Endothelial cell of umbilical vein (primary cell): ENCODE measurements around the gene STIM1. TPM values are rescaled to one million over a fixed set of nuclear protein-coding genes. Genes with fewer than 3 reads are reported as not detected.

ENCODE experiments used
- BruUV-seq: library from RNA; stranded (reverse); fragments of 400-500 nt; replicated peaks from 2 replicates; lab custom pipeline; 2021; lab: Mats Ljungman, UMichigan
- CTCF ChIA-PET: fragments of 300-600, 350-600 bp; sonication (Branson Sonifier 250); formaldehyde crosslinking; loops from one replicate; lab custom pipeline; 2021; ENCODE audit warnings: antibody characterized with exemption, inconsistent platforms; lab: Charles Lee
- POLR2A ChIA-PET: fragments of 300-600, 350-600 bp; sonication (Branson Sonifier 250); formaldehyde crosslinking; loops from one replicate; lab custom pipeline; 2021; ENCODE audit warnings: antibody characterized with exemption, inconsistent platforms; lab: Charles Lee
- DNase-seq: peaks from one replicate; pipeline ENCODE4 v3.0.0-alpha.2; 2011; ENCODE audit warnings: low read depth, low spot score
- FAIRE-seq: peaks from 2 replicates; lab custom pipeline; 2011; peaks lifted over from hg19 to GRCh38; lab: Jason Lieb, UNC
- H2AFZ ChIP-seq: 2 replicates; pipeline ENCODE4 v1.6.0; 2012; ENCODE audit warnings: low read depth, low read length, control low read depth, inconsistent platforms
- H3K27ac ChIP-seq: 2 replicates; pipeline ENCODE4 v1.5.1; 2011; ENCODE audit warnings: low read depth, mild to moderate bottlenecking, control low read depth, low read length, moderate library complexity; ENCODE audit not compliant: insufficient read depth
- H3K27me3 ChIP-seq, 2 experiments: 2 replicates each; pipeline versions ENCODE4 v1.6.0 to v1.6.1; 2011; ENCODE audit warnings: low read length in 2 of 2, mixed read lengths in 1 of 2; ENCODE audit not compliant: control insufficient read depth in 2 of 2, insufficient read depth in 2 of 2
- H3K36me3 ChIP-seq, 2 experiments: 2 replicates in 1 of 2; 3 replicates in 1 of 2; pipeline ENCODE4 v1.5.1; 2011; ENCODE audit warnings: low read length in 2 of 2, mild to moderate bottlenecking in 1 of 2, moderate library complexity in 1 of 2; ENCODE audit not compliant: control insufficient read depth in 2 of 2, insufficient read depth in 2 of 2; ENCODE audit errors: extremely low read depth in 1 of 2
- H3K4me1 ChIP-seq: 3 replicates; pipeline ENCODE4 v1.5.1; 2011; ENCODE audit warnings: mild to moderate bottlenecking, low read length; ENCODE audit not compliant: control insufficient read depth, insufficient read depth; ENCODE audit errors: extremely low read depth
- H3K4me2 ChIP-seq: 2 replicates; pipeline ENCODE4 v1.6.1; 2011; ENCODE audit warnings: low read length, control low read depth, mixed read lengths; ENCODE audit not compliant: insufficient read depth
- H3K4me3 ChIP-seq, 3 experiments: fragments of 200-600 bp in 1 of 3; sonication (generic), shearing (Covaris generic) in 1 of 3; replicated peaks in 1 of 3; 2 replicates each; pipeline ENCODE4 v1.5.1; 2011 to 2016; ENCODE audit warnings: control low read depth in 3 of 3, low read length in 3 of 3, mild to moderate bottlenecking in 2 of 3, inconsistent platforms in 1 of 3, low read depth in 1 of 3, moderate library complexity in 1 of 3; ENCODE audit not compliant: insufficient read depth in 1 of 3
- H3K79me2 ChIP-seq: 2 replicates; pipeline ENCODE4 v1.6.0; 2012; ENCODE audit warnings: low read length, inconsistent platforms; ENCODE audit not compliant: control insufficient read depth, insufficient read depth
- H3K9ac ChIP-seq: replicated peaks from 2 replicates; pipeline ENCODE3; 2011; ENCODE audit warnings: low read length, control low read depth; ENCODE audit not compliant: insufficient read depth; ENCODE audit errors: extremely low read depth
- H3K9me1 ChIP-seq: replicated peaks from 3 replicates; pipeline ENCODE4 v1.6.0; 2011; ENCODE audit warnings: mild to moderate bottlenecking, low read length; ENCODE audit not compliant: control insufficient read depth, insufficient read depth; ENCODE audit errors: extremely low read depth
- H3K9me3 ChIP-seq: replicated peaks from 2 replicates; pipeline ENCODE4 v1.5.1; 2012; ENCODE audit warnings: low read length, inconsistent platforms; ENCODE audit not compliant: control insufficient read depth, insufficient read depth
- H4K20me1 ChIP-seq: replicated peaks from 2 replicates; pipeline ENCODE3; 2011; ENCODE audit warnings: mild to moderate bottlenecking, low read length; ENCODE audit not compliant: control insufficient read depth, insufficient read depth; ENCODE audit errors: extremely low read depth
- EZH2 ChIP-seq: IDR thresholded peaks from 2 replicates; pipeline ENCODE4 v1.6.1; 2012; ENCODE audit warnings: borderline replicate concordance, low read depth, mild to moderate bottlenecking, moderate library complexity, low read length, inconsistent platforms; ENCODE audit not compliant: severe bottlenecking
- FOS ChIP-seq: IDR thresholded peaks from 2 replicates; pipeline ENCODE4 v1.6.1; 2011; ENCODE audit warnings: mild to moderate bottlenecking, low read length, moderate library complexity, borderline replicate concordance; ENCODE audit not compliant: insufficient read depth
- GATA2 ChIP-seq: IDR thresholded peaks from 2 replicates; pipeline ENCODE4 v1.7.0; 2011; ENCODE audit warnings: low read depth, mild to moderate bottlenecking, moderate library complexity, mixed read lengths, low read length; ENCODE audit not compliant: insufficient read length, insufficient read depth
- JUN ChIP-seq: IDR thresholded peaks from 2 replicates; pipeline ENCODE4 v1.6.1; 2011; ENCODE audit warnings: borderline replicate concordance, low read depth; ENCODE audit not compliant: insufficient read length, insufficient read depth
- MYC ChIP-seq: IDR thresholded peaks from one replicate; pipeline ENCODE4 v1.6.1; 2011; ENCODE audit warnings: mild to moderate bottlenecking, low read depth, low read length
- POLR2A ChIP-seq: IDR thresholded peaks from 2 replicates; pipeline ENCODE4 v1.6.1; 2012; ENCODE audit warnings: low read depth, mild to moderate bottlenecking, control low read depth, low read length
- POLR2AphosphoS5 ChIP-seq: IDR thresholded peaks from 2 replicates; pipeline ENCODE4 v1.6.1; 2012; ENCODE audit warnings: low read depth, mild to moderate bottlenecking, control low read depth, low read length, moderate library complexity; ENCODE audit not compliant: insufficient read depth
- dilution Hi-C: fragments of 300-500 bp; cut with MboI; formaldehyde crosslinking; loops from one replicate; pipeline ENCODE4 v1.15.0; 2019; ENCODE audit warnings: low sequenced_read_pairs; ENCODE audit not compliant: extremely low pct_ligation_motif_present
- intact Hi-C: fragments of 100-400 bp; cut with micrococcal nuclease; formaldehyde crosslinking; loops from one replicate; pipeline ENCODE4 v1.10.0; 2022
- polyA plus RNA-seq, 4 experiments: library from polyadenylated mRNA; depleted of rRNA in 3 of 4; stranded (reverse) in 3 of 4; unstranded in 1 of 4; fragments of >200 nt; gene quantifications; 2 replicates each; pipeline versions ENCODE4 v1.2.1 to v1.2.3, GENCODE V29; 2011 to 2012; ENCODE audit warnings: missing spikeins in 1 of 4
- total RNA-seq: library from RNA; stranded (reverse); gene quantifications from 2 replicates; pipeline ENCODE4 v1.2.3, GENCODE V29; 2021
- TF ChIP-seq, protein P1 (sequence below), 2 donors: IDR thresholded peaks; 1 replicate in 1 of 2; 2 replicates in 1 of 2; pipeline ENCODE4 v1.5.1; 2011; ENCODE audit warnings: low read length in 2 of 2, mild to moderate bottlenecking in 2 of 2, moderate library complexity in 2 of 2, control low read depth in 1 of 2, inconsistent platforms in 1 of 2, low read depth in 1 of 2; ENCODE audit not compliant: insufficient read depth in 1 of 2; ENCODE audit errors: extremely low read depth in 1 of 2
- TF ChIP-seq, protein P2 (sequence below): IDR thresholded peaks from 2 replicates; pipeline ENCODE4 v1.6.1; 2011; ENCODE audit not compliant: insufficient read depth, insufficient read length

STIM1 gene
- total and polyA plus RNA-seq, 2 donors (not counting 3 experiments of a cell fraction or from before 2014, with no cell fraction given) = 32.7 to 33.4 TPM

DNA sequence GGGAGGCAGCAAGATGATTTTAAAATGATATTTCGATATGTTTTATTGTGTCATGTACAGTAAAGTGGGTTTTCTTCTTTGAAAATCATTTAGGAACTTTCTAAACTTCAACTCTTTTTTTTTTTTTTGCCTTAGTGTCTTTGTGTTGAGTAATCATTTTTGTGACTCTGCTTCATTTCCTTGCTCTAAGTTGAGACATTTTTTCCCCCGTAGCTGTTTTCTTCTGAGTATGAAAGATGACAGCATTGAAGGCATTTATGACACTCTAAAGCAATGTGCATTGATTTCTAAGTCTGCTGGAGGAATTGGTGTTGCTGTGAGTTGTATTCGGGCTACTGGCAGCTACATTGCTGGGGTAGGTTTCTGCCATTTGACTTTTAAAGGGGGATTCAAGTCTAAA, 262.6 kb downstream of the STIM1 start:
- no TSS peak for BruUV-seq
- FAIRE-seq (no peak), DNase-seq (peak; percentile 17)
- Histone ChIP-seq H4K20me1 (no peaks in the 10 kb centered on the region), H3K9ac (no peak overlapping the region), H3K4me3 (no peak overlapping the region), H3K4me2 (no peak overlapping the region), H3K9me1 (no peaks in the 10 kb centered on the region), H3K36me3 (peaks cover 0 to 21% of the 10 kb centered on the region in 2 experiments), H3K27ac (no peak overlapping the region), H3K27me3 (no peaks in the 10 kb centered on the region), H3K4me1 (no peaks in the 10 kb centered on the region), H3K9me3 (no peaks in the 10 kb centered on the region), H2AFZ (no peak overlapping the region), H3K79me2 (no peaks in the 10 kb centered on the region)
- no peak for TF ChIP-seq GATA2
- no peak for TF ChIP-seq MYC
- no peak for TF ChIP-seq POLR2AphosphoS5
- TF ChIP-seq, protein P1, sequence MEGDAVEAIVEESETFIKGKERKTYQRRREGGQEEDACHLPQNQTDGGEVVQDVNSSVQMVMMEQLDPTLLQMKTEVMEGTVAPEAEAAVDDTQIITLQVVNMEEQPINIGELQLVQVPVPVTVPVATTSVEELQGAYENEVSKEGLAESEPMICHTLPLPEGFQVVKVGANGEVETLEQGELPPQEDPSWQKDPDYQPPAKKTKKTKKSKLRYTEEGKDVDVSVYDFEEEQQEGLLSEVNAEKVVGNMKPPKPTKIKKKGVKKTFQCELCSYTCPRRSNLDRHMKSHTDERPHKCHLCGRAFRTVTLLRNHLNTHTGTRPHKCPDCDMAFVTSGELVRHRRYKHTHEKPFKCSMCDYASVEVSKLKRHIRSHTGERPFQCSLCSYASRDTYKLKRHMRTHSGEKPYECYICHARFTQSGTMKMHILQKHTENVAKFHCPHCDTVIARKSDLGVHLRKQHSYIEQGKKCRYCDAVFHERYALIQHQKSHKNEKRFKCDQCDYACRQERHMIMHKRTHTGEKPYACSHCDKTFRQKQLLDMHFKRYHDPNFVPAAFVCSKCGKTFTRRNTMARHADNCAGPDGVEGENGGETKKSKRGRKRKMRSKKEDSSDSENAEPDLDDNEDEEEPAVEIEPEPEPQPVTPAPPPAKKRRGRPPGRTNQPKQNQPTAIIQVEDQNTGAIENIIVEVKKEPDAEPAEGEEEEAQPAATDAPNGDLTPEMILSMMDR (IDR thresholded peaks at IDR 0.05; ENCODE audit: extremely low read depth in 1 of 2, insufficient read depth in 1 of 2, low read depth in 1 of 2, low read length in 2 of 2) = no peak
- no peak for TF ChIP-seq JUN
- TF ChIP-seq POLR2A = no peak
- TF ChIP-seq, protein P2, sequence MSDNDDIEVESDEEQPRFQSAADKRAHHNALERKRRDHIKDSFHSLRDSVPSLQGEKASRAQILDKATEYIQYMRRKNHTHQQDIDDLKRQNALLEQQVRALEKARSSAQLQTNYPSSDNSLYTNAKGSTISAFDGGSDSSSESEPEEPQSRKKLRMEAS = no peak
- TF ChIP-seq EZH2 = no peak
- no peak for TF ChIP-seq FOS
- POLR2A ChIA-PET = no interaction called here
- intact Hi-C loops (no loop called here), dilution Hi-C loops (no loop called here)
- CTCF ChIA-PET = no interaction called here
